NCI-H2171 treated with DMSO at 0.1 percent for 48 hours (cell line): Measurements from ENCODE around the gene CAMTA1.

Experiments used
- DNase-seq: peaks from one replicate; lab custom pipeline; 2025; lab: John Stamatoyannopoulos, UW

The CAMTA1 gene

DNA sequence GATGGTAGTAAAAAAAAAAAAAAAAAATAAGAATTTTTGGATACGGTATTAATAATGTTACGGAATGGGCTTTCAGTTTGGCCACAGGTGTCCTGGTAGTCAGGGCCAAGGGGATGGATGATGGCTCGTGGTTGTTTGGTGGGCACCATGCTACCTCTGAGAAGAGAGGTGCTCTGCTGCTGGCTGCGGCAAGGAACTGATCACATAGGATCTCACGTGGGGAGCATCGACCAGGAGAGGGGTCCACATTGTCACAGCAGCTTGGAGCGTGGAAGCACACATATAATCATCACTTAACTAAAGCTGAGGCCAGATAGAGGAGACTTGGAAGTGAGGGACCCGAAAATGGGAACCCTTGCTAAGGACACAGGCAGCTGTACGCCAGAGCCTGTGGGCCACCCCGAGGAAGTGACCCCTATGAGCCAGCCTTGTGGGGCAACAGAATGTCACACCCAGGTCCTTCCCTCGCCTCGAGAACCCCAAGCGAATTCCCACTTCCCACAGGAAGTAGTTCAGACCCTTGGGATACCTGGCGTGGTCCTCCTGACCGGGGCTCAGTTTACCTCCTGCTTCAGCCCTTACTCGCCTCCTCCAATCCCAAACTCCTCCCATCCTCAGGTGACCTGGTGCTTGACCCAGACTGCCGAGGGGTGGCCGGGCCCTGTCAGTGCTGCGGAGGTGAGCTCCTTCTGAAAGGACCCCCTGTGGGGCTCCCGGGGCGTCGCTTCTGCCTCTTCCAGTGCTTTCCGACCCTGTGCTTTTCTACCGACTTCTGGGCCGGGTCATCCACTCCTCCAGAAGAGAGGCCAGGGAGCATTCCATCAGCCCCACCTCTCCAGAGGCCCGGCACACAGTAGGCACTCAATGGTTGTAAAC lies 222.0 kb downstream of the CAMTA1 start:
- no peak for DNase-seq

DNA sequence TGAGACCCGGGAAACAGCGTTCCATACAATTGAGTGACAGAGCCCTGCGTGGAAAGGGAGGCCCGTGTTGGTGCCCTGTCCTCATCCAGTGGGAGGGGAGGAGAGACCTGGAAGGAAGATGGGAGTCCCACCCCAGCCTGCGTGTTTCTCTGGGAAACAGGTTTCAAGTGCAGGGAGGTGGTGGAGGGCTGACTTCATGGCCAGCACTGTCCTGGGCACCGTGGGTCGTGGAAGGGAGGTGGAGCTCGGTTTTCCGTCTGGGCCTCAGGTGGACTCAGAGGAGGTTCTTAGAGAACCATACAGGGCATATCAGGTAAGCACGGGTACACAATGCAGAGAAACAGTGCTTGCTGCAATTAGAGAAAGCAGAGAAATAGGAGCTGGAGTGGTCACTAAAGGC lies 222.6 kb downstream of the CAMTA1 start:
- DNase-seq: no peak

- DNase-seq: no peak
These were observed 223.1 kb downstream of the CAMTA1 start for GRCh38 chr1:7008331-7008730.

DNA sequence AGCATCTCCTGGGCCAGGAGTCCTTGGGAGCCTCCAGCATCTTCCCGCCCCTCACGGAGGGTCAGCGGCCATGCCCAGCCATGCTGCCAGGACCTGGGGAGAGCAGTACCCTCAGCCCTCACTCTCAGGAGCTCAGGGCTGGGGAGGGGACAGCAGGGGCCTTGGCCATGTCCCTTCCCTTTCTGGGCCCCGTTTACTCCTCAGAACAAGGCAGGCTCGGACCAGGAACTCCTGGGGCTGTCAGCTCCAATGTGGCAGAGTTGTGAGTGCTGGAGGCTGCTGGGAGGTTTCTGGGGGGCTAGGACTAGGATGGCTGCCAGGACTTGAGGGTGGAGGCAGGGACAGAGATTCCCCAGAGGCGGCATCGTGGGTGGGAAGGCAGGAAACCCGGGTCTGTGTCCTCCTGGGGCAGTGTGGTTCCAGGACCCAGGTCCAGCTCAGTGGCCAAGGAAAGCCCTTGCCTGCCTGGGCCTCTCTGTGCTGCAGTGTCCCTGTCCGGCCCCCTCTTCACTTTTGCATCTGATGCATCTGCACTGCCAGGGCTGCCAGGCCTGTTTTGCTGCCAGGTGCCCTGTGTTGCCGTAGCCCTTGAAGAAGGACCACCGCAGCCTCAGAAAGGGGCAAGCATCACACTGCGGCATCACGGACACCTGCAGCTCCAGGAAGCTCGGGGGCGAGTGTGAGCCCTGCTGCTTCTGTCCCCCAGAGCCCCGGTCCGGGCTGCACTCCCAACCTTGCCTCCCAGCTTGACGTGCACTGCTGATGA lies 223.9 kb downstream of the CAMTA1 start:
- no peak for DNase-seq

DNA sequence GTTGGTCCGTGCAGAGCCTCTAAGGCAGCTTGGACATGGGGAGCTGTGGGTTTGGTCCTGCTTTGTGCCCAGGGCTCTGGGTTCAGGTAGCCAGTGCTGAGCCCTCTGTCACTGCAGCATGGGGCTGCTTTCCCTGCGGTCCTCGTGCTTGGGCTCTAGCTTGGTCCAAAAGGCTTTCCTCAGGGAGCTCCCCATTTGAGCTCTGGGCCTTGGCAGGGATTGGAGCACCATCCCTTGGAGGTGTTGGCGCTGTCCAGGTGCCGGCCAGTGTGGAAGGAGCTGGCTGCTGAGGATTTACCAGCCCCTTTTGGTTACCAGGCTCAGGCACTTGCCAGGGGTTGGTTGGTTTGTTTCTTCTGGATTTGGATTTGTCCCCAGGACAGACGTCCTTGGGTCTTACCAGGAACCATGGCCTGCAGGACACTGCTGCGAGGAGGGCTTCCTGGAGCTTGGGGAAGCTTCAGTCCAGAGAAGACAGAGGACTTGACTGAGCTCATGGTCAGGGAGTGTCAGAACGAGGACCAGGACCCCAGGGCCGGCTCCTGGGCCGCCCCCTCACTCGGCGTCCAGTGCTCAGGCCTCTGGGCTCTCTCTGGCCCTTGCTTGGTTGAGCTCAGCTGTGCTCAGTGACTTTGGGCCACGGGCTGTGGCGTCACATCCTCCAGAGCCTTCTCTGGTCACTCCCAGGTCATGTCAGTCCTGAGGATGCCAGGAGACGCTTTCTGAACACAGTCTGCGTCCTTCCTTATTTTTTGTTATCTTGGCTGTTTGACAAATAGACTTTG lies 224.7 kb downstream of the CAMTA1 start:
- DNase-seq: no peak

DNA sequence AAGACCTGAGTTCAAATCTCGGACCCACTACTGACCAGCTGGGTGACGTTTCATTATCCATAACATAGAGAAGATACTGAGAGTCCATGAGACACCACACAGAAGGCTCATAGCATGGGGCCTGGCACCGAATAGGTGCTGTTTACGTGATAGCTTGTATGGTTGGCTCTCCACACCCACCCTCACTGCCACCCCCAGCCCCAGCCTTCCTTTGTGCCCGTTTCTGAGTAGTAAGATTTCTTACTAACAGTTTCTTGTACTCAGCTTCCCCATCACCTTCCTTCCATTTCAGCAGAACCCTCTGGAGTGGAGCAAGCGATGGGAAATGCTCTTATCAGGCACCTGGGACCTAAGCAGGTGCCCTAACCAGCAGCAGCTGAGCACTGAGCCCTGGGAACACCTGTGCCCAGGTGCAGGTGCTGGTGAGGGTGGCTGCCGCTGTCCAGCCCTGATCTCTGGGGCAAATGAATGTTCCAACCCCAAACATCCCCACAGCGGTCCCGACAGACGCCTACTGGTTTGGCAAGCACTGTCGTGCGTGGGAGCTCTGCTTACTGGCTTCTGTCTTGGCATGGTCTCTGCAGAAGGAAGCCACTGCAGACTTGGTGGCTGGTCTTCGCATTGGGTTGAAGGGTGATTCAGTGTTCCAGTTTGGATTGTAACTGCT lies 225.4 kb downstream of the CAMTA1 start:
- no peak for DNase-seq

DNA sequence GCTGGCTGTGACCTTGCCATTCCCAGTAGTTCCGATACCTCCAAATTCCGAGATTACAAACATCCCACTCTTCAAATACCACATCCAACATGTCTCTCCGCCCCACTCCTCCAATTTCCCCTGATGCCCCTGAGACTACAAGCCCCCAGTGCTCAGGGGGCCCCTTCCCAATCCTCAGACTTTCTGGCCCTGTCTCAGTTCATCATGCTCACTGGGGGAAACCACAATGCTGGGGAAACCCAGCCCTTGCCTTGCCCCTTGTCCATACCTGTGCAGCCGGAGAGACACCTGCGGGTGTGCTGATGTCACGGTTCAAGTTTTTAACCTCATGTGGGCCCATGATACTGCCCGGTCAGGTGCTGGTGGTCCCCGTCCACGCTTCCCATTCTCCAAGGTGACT lies 226.6 kb downstream of the CAMTA1 start:
- DNase-seq: no peak

GRCh38 chr1:7012461-7012924 lies 227.2 kb downstream of the CAMTA1 start:
- no peak for DNase-seq

GRCh38 chr1:7013833-7014639 lies 228.8 kb downstream of the CAMTA1 start:
- DNase-seq: no peak

DNA sequence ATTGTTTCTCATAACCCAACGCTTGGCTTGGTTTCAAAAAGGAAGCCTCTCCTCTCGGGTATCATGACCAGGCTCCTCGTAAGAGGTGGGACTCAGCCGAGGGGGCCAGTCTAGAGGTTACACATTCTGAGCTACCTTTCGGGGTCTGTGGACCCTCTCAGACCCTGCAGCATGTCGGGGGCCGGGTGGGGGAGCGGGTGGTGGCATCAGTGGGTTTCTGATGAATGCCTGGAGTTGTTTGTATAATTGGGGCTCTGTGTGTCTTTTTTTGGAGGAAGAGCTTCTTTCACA lies 229.3 kb downstream of the CAMTA1 start:
- DNase-seq: no peak

GRCh38 chr1:7015022-7015421 lies 229.8 kb downstream of the CAMTA1 start:
- DNase-seq: no peak

- no peak for DNase-seq
These were observed 233.1 kb downstream of the CAMTA1 start for GRCh38 chr1:7018351-7018750.

DNA sequence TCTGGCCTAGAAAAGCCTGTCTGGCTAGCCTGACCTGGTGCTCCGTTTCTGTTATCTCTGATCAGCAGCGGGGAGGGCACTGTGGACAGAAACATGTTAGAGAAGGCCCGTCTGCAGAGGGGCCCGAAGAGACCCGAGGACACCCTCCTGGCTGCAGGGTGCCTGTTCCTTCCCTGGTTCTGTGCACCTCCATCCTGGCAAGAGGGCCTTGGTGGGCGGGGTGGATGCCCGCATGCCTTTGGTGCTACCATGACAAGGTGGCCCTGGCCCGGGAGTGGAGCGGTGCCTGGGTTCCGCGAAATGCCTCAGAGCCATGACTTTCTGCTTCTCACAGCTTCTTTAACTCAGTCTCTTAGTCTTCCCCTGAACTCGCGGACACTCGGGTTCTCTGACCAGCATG lies 233.6 kb downstream of the CAMTA1 start:
- DNase-seq: no peak

GRCh38 chr1:7019510-7019909 lies 234.3 kb downstream of the CAMTA1 start:
- DNase-seq: no peak

GRCh38 chr1:7022058-7022457 lies 236.8 kb downstream of the CAMTA1 start:
- no peak for DNase-seq

- DNase-seq: no peak
These were observed 239.8 kb downstream of the CAMTA1 start for GRCh38 chr1:7025013-7025412.

GRCh38 chr1:7026169-7026568 lies 240.9 kb downstream of the CAMTA1 start:
- no peak for DNase-seq

- DNase-seq: no peak
These were observed 247.7 kb downstream of the CAMTA1 start for GRCh38 chr1:7032992-7033391.

DNA sequence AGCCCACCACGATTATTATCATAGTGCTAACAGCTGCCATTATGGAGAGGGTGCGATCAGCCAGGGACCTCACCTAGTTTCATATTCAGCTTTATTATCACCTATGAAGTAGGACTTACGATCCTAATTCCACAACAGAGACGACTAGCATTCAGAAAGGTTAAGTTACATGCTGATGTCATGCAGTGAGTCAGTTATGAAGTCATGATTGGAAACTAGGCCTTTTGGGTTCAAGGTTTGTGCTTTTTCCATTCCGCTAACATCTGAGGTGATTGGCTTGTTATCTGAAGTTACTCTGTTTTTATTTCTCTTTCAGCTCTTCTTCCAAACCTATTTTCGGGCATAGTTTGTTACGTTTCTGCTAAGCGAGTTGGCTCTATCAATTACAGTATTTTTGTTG lies 251.1 kb downstream of the CAMTA1 start:
- DNase-seq: no peak

DNA sequence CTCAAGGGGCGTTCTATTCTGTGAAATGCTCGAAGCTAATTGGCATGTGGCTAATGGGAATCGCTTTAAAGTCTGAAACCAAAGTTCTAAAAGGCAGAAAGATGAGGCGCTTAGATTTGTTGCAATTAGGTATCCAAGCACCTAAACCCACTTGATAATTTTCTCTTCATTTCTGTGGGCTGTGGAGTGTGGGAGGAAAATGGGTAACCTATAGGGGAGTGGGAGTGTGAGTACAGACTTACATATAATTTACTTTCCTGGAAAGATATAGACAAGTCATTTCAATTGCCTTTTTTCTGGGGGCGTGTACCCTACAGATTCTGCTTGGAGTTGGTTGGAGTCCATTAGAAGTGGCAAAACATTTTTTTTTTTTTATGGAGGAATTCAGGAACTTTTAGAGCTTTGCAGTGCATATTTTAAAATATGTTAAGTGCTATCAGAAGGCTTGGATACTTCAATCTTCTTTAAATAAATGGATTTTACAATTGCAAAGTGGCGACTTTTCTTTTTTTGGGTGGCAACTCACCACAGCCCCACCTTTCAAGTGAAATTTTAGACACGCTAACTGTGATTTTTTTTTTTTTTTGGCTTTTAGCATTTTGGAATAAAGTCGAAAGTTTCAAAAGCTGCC lies 254.5 kb downstream of the CAMTA1 start:
- no peak for DNase-seq
